ENCODE results near the gene PAPPA2.

DNA sequence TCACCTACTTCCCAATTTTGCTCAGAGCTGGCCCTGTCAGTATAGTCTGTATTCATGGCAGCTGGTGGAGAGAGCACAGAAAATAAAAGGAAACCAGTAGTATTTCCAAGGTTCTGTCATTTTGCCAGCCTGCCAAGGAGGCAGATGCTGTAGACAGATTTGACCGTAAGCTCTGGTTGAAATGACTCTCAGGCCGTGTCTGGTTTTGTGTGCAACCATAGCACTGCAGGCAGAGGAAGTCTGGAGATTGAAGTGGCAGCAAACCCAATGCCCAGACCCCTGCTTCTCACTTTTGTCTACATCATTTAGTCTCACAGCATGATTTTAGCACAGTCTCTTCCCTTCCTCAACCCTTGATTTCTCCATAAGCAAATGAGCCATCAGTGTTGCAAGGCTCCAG is 291.7 kb downstream of the PAPPA2 start:
- TF ChIP-seq POLR2A (IDR thresholded peaks at IDR 0.05) = no peak
- TF ChIP-seq, protein P1, sequence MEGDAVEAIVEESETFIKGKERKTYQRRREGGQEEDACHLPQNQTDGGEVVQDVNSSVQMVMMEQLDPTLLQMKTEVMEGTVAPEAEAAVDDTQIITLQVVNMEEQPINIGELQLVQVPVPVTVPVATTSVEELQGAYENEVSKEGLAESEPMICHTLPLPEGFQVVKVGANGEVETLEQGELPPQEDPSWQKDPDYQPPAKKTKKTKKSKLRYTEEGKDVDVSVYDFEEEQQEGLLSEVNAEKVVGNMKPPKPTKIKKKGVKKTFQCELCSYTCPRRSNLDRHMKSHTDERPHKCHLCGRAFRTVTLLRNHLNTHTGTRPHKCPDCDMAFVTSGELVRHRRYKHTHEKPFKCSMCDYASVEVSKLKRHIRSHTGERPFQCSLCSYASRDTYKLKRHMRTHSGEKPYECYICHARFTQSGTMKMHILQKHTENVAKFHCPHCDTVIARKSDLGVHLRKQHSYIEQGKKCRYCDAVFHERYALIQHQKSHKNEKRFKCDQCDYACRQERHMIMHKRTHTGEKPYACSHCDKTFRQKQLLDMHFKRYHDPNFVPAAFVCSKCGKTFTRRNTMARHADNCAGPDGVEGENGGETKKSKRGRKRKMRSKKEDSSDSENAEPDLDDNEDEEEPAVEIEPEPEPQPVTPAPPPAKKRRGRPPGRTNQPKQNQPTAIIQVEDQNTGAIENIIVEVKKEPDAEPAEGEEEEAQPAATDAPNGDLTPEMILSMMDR (IDR thresholded peaks at IDR 0.05) = no peak
